Activated T-cell treated with anti-CD3 and anti-CD28 coated beads, Interleukin-2, amount 50 U/mL, for 1 hour (primary cell): Measurements from ENCODE around the gene ADGRG1.
"Not testable (repeated sequence)": the region's sequence is repeated elsewhere in the genome, so short reads cannot be mapped to it uniquely, and the experiment has no call there.

Experiments
- DNase-seq: peaks from one replicate; pipeline ENCODE4 v3.0.0-alpha.2; 2020

The ADGRG1 gene

GRCh38 chr16:57669476-57670162 lies 41.2 kb downstream of the ADGRG1 start:
- no peak for DNase-seq

- DNase-seq, result no peak
These were observed 41.8 kb downstream of the ADGRG1 start for GRCh38 chr16:57670196-57670595.

- DNase-seq, result not testable (repeated sequence)
These were observed 43.0 kb downstream of the ADGRG1 start for GRCh38 chr16:57671451-57671850.

- no peak for DNase-seq
These were observed 44.0 kb downstream of the ADGRG1 start for GRCh38 chr16:57672416-57672815.

GRCh38 chr16:57672824-57673223 lies 44.4 kb downstream of the ADGRG1 start:
- no peak for DNase-seq

- DNase-seq, result no peak
These were observed 47.5 kb downstream of the ADGRG1 start for GRCh38 chr16:57675741-57676551.

GRCh38 chr16:57676553-57677085 lies 48.2 kb downstream of the ADGRG1 start:
- no peak for DNase-seq

- no peak for DNase-seq
These were observed 49.4 kb downstream of the ADGRG1 start for GRCh38 chr16:57677622-57678369.

- no peak for DNase-seq
These were observed 50.6 kb downstream of the ADGRG1 start for GRCh38 chr16:57679016-57679415.

GRCh38 chr16:57679767-57680482 lies 51.5 kb downstream of the ADGRG1 start:
- no peak for DNase-seq

- no peak for DNase-seq
These were observed 52.5 kb downstream of the ADGRG1 start for GRCh38 chr16:57680842-57681375.

GRCh38 chr16:57681950-57682728 lies 53.7 kb downstream of the ADGRG1 start:
- DNase-seq, result no peak

- DNase-seq, result no peak
These were observed 54.6 kb downstream of the ADGRG1 start for GRCh38 chr16:57682809-57683635.

- no peak for DNase-seq
These were observed 55.5 kb downstream of the ADGRG1 start for GRCh38 chr16:57683636-57684545.

GRCh38 chr16:57684626-57685358 lies 56.4 kb downstream of the ADGRG1 start:
- DNase-seq, result no peak

GRCh38 chr16:57685633-57686032 lies 57.2 kb downstream of the ADGRG1 start:
- DNase-seq, result no peak

- no peak for DNase-seq
These were observed 58.1 kb downstream of the ADGRG1 start for GRCh38 chr16:57686577-57686976.

- DNase-seq, result no peak
These were observed 59.0 kb downstream of the ADGRG1 start for GRCh38 chr16:57687363-57687929.
